Fibroblast of the conjunctiva (primary cell): ENCODE data around the gene CPNE2.

ENCODE experiments used
- DNase-seq: peaks from one replicate; pipeline ENCODE4 v3.0.0-alpha.2; 2010; ENCODE audit warnings: low read depth

Gene CPNE2

DNA sequence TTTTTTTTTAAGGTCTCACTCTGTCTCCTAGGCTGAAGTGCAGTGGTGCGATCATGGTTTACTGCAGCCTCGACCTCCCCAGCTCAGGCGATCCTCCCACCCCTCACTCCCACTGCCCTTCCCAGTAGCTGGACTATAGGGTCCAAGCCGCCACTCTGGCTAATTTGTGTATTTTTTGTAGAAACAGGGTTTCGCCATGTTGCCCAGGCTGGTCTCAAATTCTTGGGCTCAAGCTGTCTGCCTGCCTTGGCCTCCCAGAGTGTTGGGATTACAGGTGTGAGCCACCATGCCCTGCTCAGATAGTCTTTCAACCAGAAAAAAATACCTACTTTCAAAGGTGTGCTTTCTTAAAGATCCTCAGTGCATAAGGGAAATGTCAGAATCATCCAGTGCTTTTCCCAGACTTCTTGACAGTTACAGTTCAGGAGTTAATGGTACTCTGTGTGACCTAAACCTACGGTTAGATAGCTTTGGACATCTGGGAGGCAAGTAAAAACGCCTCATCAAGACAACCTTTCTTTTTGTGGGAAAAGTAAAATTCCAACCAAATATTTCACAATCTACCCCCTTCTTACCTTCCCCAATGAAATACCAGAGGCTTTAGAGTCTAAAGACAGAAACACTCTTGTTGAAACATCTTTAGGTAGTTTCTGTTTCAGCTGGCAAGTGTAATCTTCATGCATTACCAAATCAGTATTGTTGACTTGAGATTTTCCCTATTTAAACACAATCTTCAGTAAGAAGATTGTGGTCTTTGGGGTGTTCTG, 100.5 kb downstream of the CPNE2 start:
- DNase-seq: no peak

DNA sequence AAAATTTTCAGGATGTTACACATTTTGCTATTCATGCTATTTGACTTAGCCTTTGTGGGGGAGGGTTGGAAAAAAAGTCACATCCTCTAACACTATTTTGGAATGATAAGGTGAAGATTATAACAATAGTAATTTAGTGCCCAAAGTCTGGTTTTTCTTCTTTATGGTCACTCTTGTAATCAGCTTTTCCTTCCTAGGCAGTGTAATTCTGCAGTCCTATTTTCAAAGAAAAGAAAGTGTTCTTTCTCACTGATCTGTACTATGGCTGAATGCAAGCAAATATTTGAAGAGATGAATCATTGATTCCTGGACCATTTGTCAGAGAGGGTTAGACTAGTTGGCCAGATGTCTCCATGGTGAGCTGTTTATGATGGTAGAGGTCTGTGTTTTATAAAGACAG, 102.1 kb downstream of the CPNE2 start:
- DNase-seq: peak; percentile 84

DNA sequence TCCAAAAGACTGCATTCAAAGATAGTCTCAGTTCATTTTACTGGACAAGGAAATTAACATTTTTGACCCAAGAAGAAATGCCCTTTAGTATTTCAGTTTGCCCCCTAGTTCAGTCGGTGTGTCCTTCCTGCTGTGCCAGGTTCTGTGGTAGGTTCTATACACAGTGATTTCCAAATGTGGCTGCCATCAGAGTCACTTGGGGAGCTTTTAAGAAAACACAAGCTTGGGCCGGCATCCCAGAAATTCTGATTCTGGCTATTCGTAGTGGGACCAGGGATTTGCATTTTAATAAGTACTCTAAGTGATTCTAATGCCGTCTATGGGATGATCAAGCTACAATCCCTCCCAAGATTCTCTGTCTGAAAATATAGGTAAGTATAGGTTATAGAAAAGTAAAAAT, 103.9 kb downstream of the CPNE2 start:
- DNase-seq: no peak

DNA sequence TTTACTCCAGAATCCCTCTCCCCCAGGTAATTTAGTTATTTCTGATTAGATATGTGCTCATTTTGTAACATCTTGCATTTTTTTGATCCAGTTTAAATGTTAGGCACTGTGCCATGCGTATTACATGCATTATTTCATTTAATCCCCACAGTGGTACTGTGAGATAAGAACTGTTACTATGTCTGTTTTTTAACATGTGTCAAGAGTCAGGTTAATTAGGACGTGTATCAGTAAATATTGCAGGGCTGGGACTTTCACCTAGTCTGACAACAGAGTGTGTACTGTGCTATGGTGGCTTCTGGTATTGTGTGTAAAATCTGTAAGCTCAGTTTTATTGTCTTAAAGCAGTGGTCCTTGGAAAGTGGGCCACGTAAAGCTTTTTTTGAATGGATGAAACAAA, 104.4 kb downstream of the CPNE2 start:
- DNase-seq: no peak
